ENCODE data around the gene NCOA6.

DNA sequence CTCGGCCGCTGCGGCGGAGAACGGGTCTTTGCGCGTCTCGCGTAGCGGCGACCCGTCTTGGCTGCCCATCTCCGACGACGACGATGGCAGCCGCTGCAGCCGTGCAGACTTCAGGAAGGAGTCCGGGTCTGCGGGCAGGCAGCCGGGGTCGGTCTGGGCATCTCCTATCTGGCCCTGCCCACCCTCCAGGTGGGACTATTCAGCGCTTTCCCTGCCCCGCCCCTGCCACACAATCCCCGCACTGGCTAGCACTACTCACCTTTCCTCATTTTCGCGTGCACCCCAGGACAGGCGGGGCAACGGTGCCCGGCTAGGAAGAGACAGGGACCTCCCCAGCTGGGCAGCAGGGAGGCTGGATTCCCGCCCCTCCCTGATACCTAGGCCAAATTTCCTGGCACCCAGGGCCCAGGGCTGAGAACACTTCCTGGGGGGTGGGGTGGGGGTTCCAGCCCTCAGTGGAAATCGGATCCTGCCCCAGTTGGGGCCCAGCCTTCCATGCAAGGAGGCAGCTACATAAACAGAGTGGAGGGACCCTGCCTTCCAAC is 38.0 kb upstream of the NCOA6 start:
- TF ChIP-seq EZH2 (IDR thresholded peaks at IDR 0.05; ENCODE audit: low read length, unreplicated experiment): no peak
- TF ChIP-seq, protein P1, sequence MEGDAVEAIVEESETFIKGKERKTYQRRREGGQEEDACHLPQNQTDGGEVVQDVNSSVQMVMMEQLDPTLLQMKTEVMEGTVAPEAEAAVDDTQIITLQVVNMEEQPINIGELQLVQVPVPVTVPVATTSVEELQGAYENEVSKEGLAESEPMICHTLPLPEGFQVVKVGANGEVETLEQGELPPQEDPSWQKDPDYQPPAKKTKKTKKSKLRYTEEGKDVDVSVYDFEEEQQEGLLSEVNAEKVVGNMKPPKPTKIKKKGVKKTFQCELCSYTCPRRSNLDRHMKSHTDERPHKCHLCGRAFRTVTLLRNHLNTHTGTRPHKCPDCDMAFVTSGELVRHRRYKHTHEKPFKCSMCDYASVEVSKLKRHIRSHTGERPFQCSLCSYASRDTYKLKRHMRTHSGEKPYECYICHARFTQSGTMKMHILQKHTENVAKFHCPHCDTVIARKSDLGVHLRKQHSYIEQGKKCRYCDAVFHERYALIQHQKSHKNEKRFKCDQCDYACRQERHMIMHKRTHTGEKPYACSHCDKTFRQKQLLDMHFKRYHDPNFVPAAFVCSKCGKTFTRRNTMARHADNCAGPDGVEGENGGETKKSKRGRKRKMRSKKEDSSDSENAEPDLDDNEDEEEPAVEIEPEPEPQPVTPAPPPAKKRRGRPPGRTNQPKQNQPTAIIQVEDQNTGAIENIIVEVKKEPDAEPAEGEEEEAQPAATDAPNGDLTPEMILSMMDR (conservative IDR thresholded peaks at IDR 0.05; ENCODE audit: low read depth, low read length): no peak

Data from PC-3 (cell line).